Measurements from ENCODE around the gene BYSL.

- TF ChIP-seq CTCF (IDR thresholded peaks at IDR 0.05) = no peak
- no peak for TF ChIP-seq POLR2A (IDR thresholded peaks at IDR 0.05)
Observed at GRCh38 chr6:41947581-41948220, 26.4 kb downstream of the BYSL start.

Data from adrenal gland (tissue), 5 donors.